GM21360 (cell line): Measurements from ENCODE around the gene IKBIP.
"Not testable (repeated sequence)": the region's sequence is repeated elsewhere in the genome, so short reads cannot be mapped to it uniquely, and the experiment has no call there.

Experiments used
- ATAC-seq: cut with Tn5 transposase; IDR thresholded peaks from one replicate; pipeline ENCODE4 v1.9.1; 2021; ENCODE audit warnings: mild to moderate bottlenecking, moderate library complexity; ENCODE audit not compliant: unreplicated experiment

The IKBIP gene

GRCh38 chr12:98644712-98645571 lies at the start of gene IKBIP, which contains the start of gene APAF1:
IKBIP (minus strand) TSS chr12:98644788; CDS start chr12:98644701, 87 bp downstream.
APAF1 (plus strand) TSS chr12:98645290; CDS start chr12:98648360, 3,070 bp downstream.
- peak; percentile 86 for ATAC-seq

GRCh38 chr12:98691351-98691750 lies 46.8 kb upstream of the IKBIP start:
- ATAC-seq = no peak

GRCh38 chr12:98686603-98687002 lies 42.0 kb upstream of the IKBIP start:
- ATAC-seq = no peak

GRCh38 chr12:98684199-98684598 lies 39.6 kb upstream of the IKBIP start:
- ATAC-seq = no peak

GRCh38 chr12:98679611-98680005 lies 35.0 kb upstream of the IKBIP start:
- no peak for ATAC-seq

- no peak for ATAC-seq
Measured at GRCh38 chr12:98678946-98679610, 34.5 kb upstream of the IKBIP start.

GRCh38 chr12:98678236-98678945 lies 33.8 kb upstream of the IKBIP start:
- ATAC-seq = no peak

GRCh38 chr12:98674841-98675240 lies 30.3 kb upstream of the IKBIP start:
- ATAC-seq = no peak

- no peak for ATAC-seq
Measured at GRCh38 chr12:98671459-98671858, 26.9 kb upstream of the IKBIP start.

GRCh38 chr12:98669751-98670150 lies 25.2 kb upstream of the IKBIP start:
- no peak for ATAC-seq

GRCh38 chr12:98660521-98660920 lies 15.9 kb upstream of the IKBIP start:
- ATAC-seq = no peak

GRCh38 chr12:98656289-98657101 lies 11.9 kb upstream of the IKBIP start:
- no peak for ATAC-seq

- no peak for ATAC-seq
Measured at GRCh38 chr12:98653866-98654493, 9.4 kb upstream of the IKBIP start.

GRCh38 chr12:98651328-98651727 lies 6.7 kb upstream of the IKBIP start:
- ATAC-seq = no peak

GRCh38 chr12:98646294-98647090 lies 1.9 kb upstream of the IKBIP start:
- no peak for ATAC-seq

GRCh38 chr12:98645572-98646067 lies 1.0 kb upstream of the IKBIP start:
- no peak for ATAC-seq

- peak; percentile 18 for ATAC-seq
Measured at GRCh38 chr12:98644433-98644711, 216 bp downstream of the IKBIP start.

GRCh38 chr12:98642801-98643200 lies 1.8 kb downstream of the IKBIP start:
- not testable (repeated sequence) for ATAC-seq

- no peak for ATAC-seq
Measured at GRCh38 chr12:98639491-98639890, 5.1 kb downstream of the IKBIP start.
